Neuronal stem cell (in vitro differentiated cells): ENCODE data around the gene FAF1.
"Not testable (repeated sequence)": the region's sequence is repeated elsewhere in the genome, so short reads cannot be mapped to it uniquely, and the experiment has no call there.

Experiments
- DNase-seq: peaks from one replicate; pipeline ENCODE4 v3.0.0-alpha.2; 2013; ENCODE audit warnings: low spot score
- H2AFZ ChIP-seq: one replicate; pipeline ENCODE4 v1.6.1; 2013; ENCODE audit warnings: mild to moderate bottlenecking, low read length, inconsistent platforms
- H2AK5ac ChIP-seq: 2 replicates; pipeline ENCODE4 v1.6.1; 2013; ENCODE audit warnings: low read depth, mild to moderate bottlenecking, inconsistent platforms, low read length, moderate library complexity, mixed read lengths
- H2BK120ac ChIP-seq: 2 replicates; pipeline ENCODE4 v1.6.1; 2013; ENCODE audit warnings: low read depth, mild to moderate bottlenecking, inconsistent platforms, low read length, moderate library complexity, mixed read lengths
- H2BK12ac ChIP-seq: one replicate; pipeline ENCODE4 v1.6.1; 2013; ENCODE audit warnings: low read length, inconsistent platforms
- H2BK15ac ChIP-seq: 2 replicates; pipeline ENCODE4 v1.6.1; 2013; ENCODE audit warnings: mild to moderate bottlenecking, low read length, inconsistent platforms, mixed read lengths
- H2BK5ac ChIP-seq: one replicate; pipeline ENCODE4 v1.6.1; 2013; ENCODE audit warnings: inconsistent platforms, mild to moderate bottlenecking, low read length, moderate library complexity
- H3K14ac ChIP-seq: one replicate; pipeline ENCODE4 v1.6.1; 2013; ENCODE audit warnings: low read length, inconsistent platforms
- H3K18ac ChIP-seq: 2 replicates; pipeline ENCODE4 v1.6.1; 2013; ENCODE audit warnings: low read length, inconsistent platforms
- H3K23ac ChIP-seq: 2 replicates; pipeline ENCODE4 v1.6.1; 2013; ENCODE audit warnings: low read depth, mild to moderate bottlenecking, mixed read lengths, low read length, inconsistent platforms; ENCODE audit not compliant: poor library complexity
- H3K27ac ChIP-seq: replicated peaks from 3 replicates; pipeline ENCODE4 v1.5.1; 2013; ENCODE audit warnings: low read length, inconsistent platforms
- H3K27me3 ChIP-seq, 3 experiments: 2 replicates each; pipeline ENCODE4 v1.6.1; 2013; ENCODE audit warnings: low read length in 3 of 3, mild to moderate bottlenecking in 2 of 3, inconsistent platforms in 1 of 3, low read depth in 1 of 3, mixed read lengths in 1 of 3, moderate library complexity in 1 of 3; ENCODE audit not compliant: control insufficient read depth in 3 of 3, insufficient read depth in 3 of 3
- H3K36me3 ChIP-seq, 2 donors: replicated peaks in 1 of 2; 2 replicates each; pipeline ENCODE4 v1.6.1; 2013; ENCODE audit warnings: low read length in 2 of 2; ENCODE audit not compliant: control insufficient read depth in 2 of 2, insufficient read depth in 2 of 2
- H3K4ac ChIP-seq: 2 replicates; pipeline ENCODE4 v1.6.1; 2013; ENCODE audit warnings: inconsistent platforms, mild to moderate bottlenecking, low read length, moderate library complexity
- H3K4me1 ChIP-seq, 2 donors: 1 replicate in 1 of 2; 2 replicates in 1 of 2; pipeline ENCODE4 v1.6.1; 2013; ENCODE audit warnings: low read length in 2 of 2, low read depth in 1 of 2; ENCODE audit not compliant: control insufficient read depth in 2 of 2, insufficient read depth in 1 of 2
- H3K4me2 ChIP-seq: one replicate; pipeline ENCODE4 v1.6.1; 2013; ENCODE audit warnings: mild to moderate bottlenecking, low read length, inconsistent platforms; ENCODE audit not compliant: insufficient read depth, poor library complexity, severe bottlenecking
- H3K4me3 ChIP-seq, 2 donors: 2 replicates each; pipeline ENCODE4 v1.5.1; 2013; ENCODE audit warnings: low read length in 2 of 2, mild to moderate bottlenecking in 2 of 2, inconsistent platforms in 1 of 2, moderate library complexity in 1 of 2
- H3K79me1 ChIP-seq: one replicate; pipeline ENCODE4 v1.6.1; 2013; ENCODE audit warnings: low read depth, mild to moderate bottlenecking, inconsistent platforms, low read length, moderate library complexity
- H3K9ac ChIP-seq: one replicate; pipeline ENCODE4 v1.6.1; 2013; ENCODE audit warnings: mild to moderate bottlenecking, low read depth, low read length, inconsistent platforms; ENCODE audit not compliant: poor library complexity
- H3K9me3 ChIP-seq, 2 donors: replicated peaks in 1 of 2; 2 replicates each; pipeline versions ENCODE3 to v1.6.1; 2013; ENCODE audit warnings: low read length in 2 of 2, mild to moderate bottlenecking in 2 of 2, inconsistent platforms in 1 of 2, low read depth in 1 of 2, mixed read lengths in 1 of 2, moderate library complexity in 1 of 2; ENCODE audit not compliant: control insufficient read depth in 2 of 2, insufficient read depth in 1 of 2
- H4K8ac ChIP-seq: one replicate; pipeline ENCODE4 v1.6.1; 2013; ENCODE audit warnings: low read depth, mild to moderate bottlenecking, inconsistent platforms, low read length, moderate library complexity
- H4K91ac ChIP-seq: one replicate; pipeline ENCODE4 v1.6.1; 2013; ENCODE audit warnings: low read length, low read depth, mild to moderate bottlenecking, inconsistent platforms; ENCODE audit not compliant: poor library complexity
- WGBS, 2 donors: extraction: QIAGEN DNeasy Blood & Tissue Kit; methylation state at CpG; one replicate each; pipeline ENCODE4 v1.1.7; 2013; ENCODE audit warnings: missing lambda C conversion rate in 2 of 2, mixed read lengths in 1 of 2; ENCODE audit not compliant: insufficient read length in 2 of 2, insufficient replicate concordance in 1 of 2; ENCODE audit errors: extremely low coverage in 2 of 2; 5-methylcytosine and 5-hydroxymethylcytosine counted together

The FAF1 gene

DNA sequence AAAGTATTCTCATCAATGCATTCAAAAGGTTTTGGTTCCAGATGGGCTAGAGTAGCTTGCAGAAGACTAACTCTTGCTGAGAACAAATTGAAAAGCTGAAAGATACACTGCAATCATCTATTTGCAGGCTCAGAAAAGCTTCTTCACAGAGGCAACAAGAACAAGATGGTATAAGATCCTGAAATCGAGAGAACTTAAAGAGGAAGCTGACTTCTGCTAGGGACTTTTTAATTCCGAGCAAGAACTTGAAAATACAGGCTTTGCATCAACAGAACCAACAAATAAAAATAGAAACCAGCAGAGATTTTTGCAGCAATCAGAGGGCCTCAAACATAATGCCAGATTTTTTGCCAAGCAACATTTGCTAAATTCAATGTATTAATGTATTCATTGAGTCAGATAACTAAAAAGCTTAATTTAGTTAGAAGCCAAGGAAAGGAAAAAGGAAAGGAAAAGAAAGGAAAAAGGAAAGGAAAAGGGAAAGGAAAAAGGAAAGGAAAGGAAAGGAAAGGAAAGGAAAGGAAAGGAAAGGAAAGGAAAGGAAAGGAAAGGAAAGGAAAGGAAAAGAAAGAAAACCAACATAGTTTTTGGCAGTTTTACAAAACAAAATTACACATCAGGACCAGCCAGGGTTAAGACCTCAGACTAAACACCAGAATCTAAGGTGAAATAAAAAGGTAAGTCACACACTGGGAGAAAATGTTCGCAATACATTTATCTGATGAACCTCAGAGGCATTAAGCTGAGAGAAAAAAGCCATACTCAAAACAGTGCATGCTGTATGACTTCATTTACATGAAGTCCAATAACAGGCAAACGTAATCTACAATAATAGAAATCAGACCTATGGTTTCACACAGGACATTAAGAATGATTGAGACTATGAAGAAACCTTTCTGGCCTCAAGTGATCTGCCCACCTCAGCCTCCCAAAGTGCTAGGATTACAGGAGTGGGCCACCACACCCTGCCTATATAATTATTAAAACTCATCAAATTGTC is 42.6 kb downstream of the FAF1 start:
- Histone ChIP-seq H3K14ac (no peak overlapping the region), H3K9ac (no peak overlapping the region), H3K27ac (no peak overlapping the region), H3K4me3 (no peak overlapping the region), H3K4me2 (no peak overlapping the region), H3K9me3 (peaks cover 0 to 9% of the 10 kb centered on the region in 2 donors), H2BK12ac (no peak overlapping the region), H2BK5ac (no peak overlapping the region), H3K36me3 (no peaks in the 10 kb centered on the region), H4K8ac (no peak overlapping the region), H3K4ac (no peak overlapping the region), H3K79me1 (peaks cover 5% of the 10 kb centered on the region), H3K4me1 (no peaks in the 10 kb centered on the region), H3K18ac (no peak overlapping the region), H2BK15ac (no peak overlapping the region), H3K27me3 (no peaks in the 10 kb centered on the region), H2AK5ac (no peak overlapping the region), H2AFZ (no peak overlapping the region), H4K91ac (no peak overlapping the region), H2BK120ac (no peak overlapping the region), H3K23ac (no peak overlapping the region)
- DNase-seq, result no peak
- no CpG with 5 or more reads among the region's 4 CpGs for WGBS, 2 donors

DNA sequence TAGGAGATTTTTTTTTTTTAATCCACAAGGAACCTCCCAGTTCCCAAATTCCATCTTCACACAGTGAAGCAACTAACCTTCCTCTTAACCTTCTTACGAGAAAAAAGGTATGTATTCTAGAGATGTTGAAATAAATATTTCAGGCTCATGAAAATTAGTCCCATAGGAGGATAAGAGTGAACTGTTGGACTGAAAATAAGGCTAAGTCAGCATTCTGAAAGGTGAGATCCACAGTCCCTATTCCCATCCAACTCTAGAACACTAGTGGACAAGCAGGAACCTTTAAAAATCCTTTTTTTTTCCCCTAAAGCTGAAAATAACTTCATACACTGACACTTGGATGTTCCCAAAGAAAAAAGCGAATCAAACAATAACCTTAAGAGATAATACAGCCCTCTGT is 44.4 kb downstream of the FAF1 start:
- Histone ChIP-seq H3K9ac (no peak overlapping the region), H3K23ac (no peak overlapping the region), H3K4me2 (no peak overlapping the region), H3K36me3 (no peaks in the 10 kb centered on the region), H3K4ac (no peak overlapping the region), H2BK5ac (no peak overlapping the region), H3K9me3 (peaks cover 0 to 5% of the 10 kb centered on the region in 2 donors), H2BK120ac (no peak overlapping the region), H2AK5ac (no peak overlapping the region), H4K8ac (no peak overlapping the region), H2AFZ (no peak overlapping the region), H3K27me3 (no peaks in the 10 kb centered on the region), H3K4me3 (no peak overlapping the region), H4K91ac (no peak overlapping the region), H2BK12ac (no peak overlapping the region), H3K4me1 (no peaks in the 10 kb centered on the region), H2BK15ac (no peak overlapping the region), H3K27ac (no peak overlapping the region), H3K14ac (no peak overlapping the region), H3K79me1 (no peaks in the 10 kb centered on the region), H3K18ac (no peak overlapping the region)
- no peak for DNase-seq
- WGBS, 2 donors, result no CpG with 5 or more reads among the region's 2 CpGs

DNA sequence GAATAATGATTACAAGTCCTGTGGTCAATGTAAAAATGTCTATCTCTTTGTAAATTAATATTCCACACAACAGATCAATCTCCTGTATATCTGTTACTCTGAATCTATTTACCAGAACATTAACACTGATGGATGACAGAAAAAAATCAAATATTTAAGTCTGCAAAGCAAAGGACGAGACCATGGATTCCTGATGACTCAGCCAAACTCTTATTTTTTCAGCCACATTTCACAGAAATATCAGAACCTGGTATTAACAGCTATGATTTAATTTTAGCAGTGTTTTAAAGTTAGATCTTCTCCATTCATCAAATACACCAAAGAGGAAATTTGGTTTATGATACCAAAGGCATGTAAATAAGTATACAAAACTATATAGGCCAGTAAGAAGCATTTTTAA is 46.1 kb downstream of the FAF1 start:
- H3K27ac ChIP-seq, result no peak overlapping the region
- H4K8ac ChIP-seq, result no peak overlapping the region

DNA sequence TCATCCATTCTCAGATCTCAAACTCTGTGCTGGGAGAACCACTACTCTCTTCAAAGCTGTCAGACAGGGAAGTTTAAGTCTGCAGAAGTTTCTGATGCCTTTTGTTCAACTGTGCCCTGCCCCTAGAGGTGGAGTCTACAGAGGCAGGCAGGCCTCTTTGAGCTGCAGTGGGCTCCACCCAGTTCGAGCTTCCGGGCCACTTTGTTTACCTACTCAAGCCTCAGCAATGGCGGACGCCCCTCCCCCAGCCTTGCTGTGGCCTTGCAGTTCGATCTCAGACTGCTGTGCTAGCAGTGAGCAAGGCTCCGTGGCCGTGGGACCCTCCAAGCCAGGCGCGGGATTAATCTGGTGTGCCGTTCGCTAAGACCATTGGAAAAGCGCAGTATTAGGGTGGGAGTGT is 49.7 kb downstream of the FAF1 start:
- not testable (repeated sequence) for H3K4me3 ChIP-seq, H2BK120ac ChIP-seq, H3K79me1 ChIP-seq, H3K27ac ChIP-seq, H4K91ac ChIP-seq, H3K36me3 ChIP-seq, DNase-seq, H3K27me3 ChIP-seq, H4K8ac ChIP-seq, H3K18ac ChIP-seq, H2AFZ ChIP-seq, H2BK12ac ChIP-seq, H3K9me3 ChIP-seq, H3K14ac ChIP-seq, H3K9ac ChIP-seq, H2BK15ac ChIP-seq, H2AK5ac ChIP-seq, H2BK5ac ChIP-seq, H3K4me1 ChIP-seq, H3K4ac ChIP-seq, H3K4me2 ChIP-seq, H3K23ac ChIP-seq
- no CpG with 5 or more reads among the region's 12 CpGs for WGBS, 2 donors

More for the DNA sequence above, 46.1 kb downstream of the FAF1 start:
- Histone ChIP-seq H3K9me3 (no peaks in the 10 kb centered on the region), H3K4me1 (no peaks in the 10 kb centered on the region), H3K18ac (no peak overlapping the region), H4K91ac (no peak overlapping the region), H2AK5ac (no peak overlapping the region), H2BK15ac (no peak overlapping the region), H3K14ac (no peak overlapping the region), H3K27me3 (no peaks in the 10 kb centered on the region), H3K36me3 (no peaks in the 10 kb centered on the region), H3K9ac (no peak overlapping the region), H2BK12ac (no peak overlapping the region), H2BK120ac (no peak overlapping the region), H3K79me1 (no peaks in the 10 kb centered on the region), H3K4ac (no peak overlapping the region), H2BK5ac (no peak overlapping the region), H3K23ac (no peak overlapping the region), H2AFZ (no peak overlapping the region), H3K4me3 (no peak overlapping the region), H3K4me2 (no peak overlapping the region)
- no peak for DNase-seq
- WGBS, 2 donors, result no CpG with 5 or more reads among the region's 1 CpG
